NOMO-1 (cell line): Measurements from ENCODE around the gene MMP15.
"Not testable (repeated sequence)": the region's sequence is repeated elsewhere in the genome, so short reads cannot be mapped to it uniquely, and the experiment has no call there.

Experiments used
- DNase-seq, 2 experiments: peaks; one replicate each; lab custom pipeline; 2025; ENCODE audit not compliant: unreplicated experiment in 2 of 2; lab: John Stamatoyannopoulos, UW

Gene MMP15

DNA sequence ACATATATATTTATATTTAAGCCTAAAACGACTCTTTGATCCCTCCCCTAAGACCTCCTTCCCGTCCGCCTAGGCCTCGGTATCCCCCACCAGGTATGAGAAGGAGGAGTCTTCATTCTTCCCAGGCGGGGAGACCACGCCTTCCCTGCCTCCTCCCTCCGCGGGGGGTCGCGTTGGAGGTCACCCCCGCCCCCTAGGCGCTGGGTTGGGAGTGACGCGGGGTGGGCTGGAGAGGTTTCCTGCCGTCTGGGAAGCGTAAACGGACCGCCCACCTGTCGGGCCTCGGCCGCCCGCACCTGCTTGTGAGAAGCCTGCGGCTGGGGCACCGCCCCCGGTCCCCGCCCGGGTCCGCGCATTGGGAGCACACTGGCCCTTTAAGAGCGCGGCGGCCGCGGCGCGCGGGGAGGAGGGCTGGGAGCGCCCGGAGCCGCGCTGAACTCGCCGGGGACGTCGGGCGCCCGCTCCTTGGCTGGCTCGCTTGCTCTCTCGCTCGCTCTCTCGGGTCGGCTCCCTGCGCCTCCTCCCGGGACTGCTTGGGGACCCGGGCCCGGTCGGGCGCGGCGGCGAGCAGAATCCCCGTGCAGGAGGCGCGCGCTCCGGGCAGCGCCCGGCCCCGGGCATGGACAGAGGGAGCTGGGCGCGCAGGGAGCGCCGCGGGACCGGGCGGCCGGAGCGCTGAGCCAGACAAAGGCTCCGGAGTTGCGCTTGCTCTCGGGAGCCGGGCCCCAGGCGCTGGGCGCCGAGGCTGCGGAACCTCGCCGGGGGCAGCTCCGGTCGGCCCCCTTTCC is at the start of gene MMP15:
Gene MMP15, plus strand, starts transcription at position 404 of the 788 bp plus-strand sequence. CDS start 597 bp downstream, outside the sequence.
- DNase-seq = peak; percentile 46 to 67

GRCh38 chr16:57976331-57976796 is 49.2 kb upstream of the MMP15 start:
- DNase-seq = no peak

- no peak for DNase-seq
These were observed 48.0 kb upstream of the MMP15 start for GRCh38 chr16:57977418-57978069.

DNA sequence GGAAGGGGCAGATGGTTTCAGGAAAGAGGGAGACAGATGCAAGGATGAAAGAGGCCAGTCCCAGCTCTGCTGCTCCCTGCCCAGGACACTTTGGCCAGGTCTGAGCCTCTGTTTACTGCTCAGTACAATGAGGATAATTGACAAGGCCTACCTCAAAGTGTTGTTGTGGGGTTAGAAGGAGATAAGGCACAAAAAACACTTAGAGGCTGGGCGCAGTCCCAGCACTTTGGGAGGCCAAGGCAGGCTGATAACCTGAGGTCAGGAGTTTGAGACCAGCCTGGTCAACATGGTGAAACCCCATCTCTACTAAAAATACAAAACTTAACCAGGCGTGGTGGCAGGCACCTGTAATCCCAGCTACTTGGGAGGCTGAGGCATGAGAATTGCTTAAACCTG is 47.5 kb upstream of the MMP15 start:
- not testable (repeated sequence) for DNase-seq

- DNase-seq = no peak
These were observed 46.5 kb upstream of the MMP15 start for GRCh38 chr16:57979006-57979585.

- no peak for DNase-seq
These were observed 43.9 kb upstream of the MMP15 start for GRCh38 chr16:57981636-57982035.

GRCh38 chr16:57982385-57982784 is 43.2 kb upstream of the MMP15 start:
- DNase-seq = no peak

DNA sequence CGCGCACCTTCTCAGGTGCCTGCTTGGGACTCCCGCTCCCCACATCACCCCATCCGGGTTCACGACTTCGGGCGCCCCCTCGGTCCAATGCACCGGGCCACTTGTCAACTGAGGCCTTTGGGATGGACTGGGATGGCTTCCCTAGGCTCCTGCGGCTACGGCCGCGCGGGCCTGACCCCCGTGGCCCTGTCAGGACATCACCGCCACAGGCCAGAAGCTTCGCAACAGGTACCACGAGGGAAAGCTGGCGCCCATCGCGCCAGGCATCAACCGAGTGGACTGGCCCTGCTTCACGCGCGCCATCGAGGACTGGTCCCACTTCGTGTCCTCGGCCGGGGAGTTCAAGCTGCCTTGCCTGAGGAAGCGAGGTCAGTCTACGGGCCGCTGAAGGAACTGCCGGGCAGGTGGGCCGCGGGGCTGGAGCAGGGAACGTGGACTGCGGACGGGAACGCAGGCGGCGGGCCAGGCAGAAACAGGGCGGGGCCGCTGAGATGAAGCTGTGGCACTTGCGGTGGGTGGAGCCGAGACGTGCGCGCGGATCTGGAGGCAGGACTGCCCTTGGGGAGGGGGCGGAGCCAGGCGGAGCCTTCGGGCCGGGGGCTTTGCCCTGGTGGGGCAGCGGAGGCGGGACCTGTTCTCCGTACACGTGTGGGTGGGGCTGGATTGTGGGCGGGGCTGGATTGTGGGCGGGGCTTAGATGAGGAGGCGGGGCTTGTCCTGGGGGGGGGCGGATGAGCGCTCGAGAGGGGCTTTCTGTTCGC is 40.9 kb upstream of the MMP15 start:
- peak; percentile 20 to 52 for DNase-seq

- DNase-seq = no peak
These were observed 40.1 kb upstream of the MMP15 start for GRCh38 chr16:57985204-57986181.

- DNase-seq = no peak
These were observed 39.4 kb upstream of the MMP15 start for GRCh38 chr16:57986196-57986595.

DNA sequence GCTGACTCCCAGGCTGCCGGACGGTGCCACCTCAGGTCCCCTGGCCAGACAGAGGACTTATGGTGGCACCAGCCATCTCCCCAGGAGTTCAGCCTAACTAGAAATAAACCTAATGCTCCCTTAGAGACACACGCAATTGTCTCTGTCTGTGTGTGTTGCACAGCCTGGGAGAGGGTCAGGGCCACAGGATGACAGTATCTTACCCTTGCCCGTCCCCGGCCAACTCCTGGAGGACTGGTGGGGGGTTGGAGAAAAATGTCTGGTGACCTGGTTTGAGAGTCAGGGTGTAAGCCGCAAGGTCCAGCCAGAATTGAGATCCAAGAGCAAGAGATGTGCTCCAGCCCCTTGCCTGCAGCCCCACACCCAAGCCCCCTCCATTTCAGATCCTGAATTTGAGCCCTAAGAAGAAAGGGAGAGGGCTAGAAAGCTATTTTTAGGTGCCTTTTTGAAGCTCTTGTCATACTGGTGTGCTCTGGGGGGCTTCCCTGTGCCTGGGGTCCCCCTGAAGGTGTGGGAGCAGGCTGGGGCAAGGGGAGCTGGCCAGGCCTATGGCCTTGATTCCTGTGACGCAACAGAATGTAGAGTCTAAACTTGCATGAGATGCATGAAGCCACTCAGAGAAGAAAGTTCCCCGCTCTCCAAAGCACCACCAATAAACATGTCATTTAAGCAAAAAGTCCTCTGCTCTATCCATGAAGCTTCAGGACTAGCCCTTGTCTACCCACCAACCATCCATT is 37.9 kb upstream of the MMP15 start:
- no peak for DNase-seq

GRCh38 chr16:57988929-57989328 is 36.6 kb upstream of the MMP15 start:
- DNase-seq = no peak

DNA sequence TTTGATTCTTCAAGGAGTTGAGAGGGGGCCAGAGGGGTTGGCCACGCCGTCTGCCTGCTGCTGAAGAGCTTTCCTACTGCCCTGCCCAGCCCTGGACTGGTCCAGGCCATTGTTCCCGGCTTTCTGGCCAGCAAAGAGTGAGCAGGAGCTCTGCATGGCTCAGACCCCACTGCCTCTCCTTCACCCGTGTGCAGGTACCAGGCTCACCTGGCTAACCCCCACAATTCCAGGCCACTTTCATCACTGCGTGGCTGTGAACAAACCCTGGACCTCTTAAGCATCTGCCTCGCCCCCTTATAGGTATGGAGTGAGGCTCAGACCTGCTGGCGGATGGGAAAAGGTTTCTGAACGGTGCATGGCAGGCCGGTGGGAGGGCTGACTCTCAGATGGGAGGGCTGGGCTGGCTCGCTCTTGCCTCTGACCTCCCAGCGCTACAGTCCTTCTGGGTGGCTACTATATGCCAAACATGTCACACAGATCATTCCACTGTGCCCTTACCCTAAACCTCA is 33.9 kb upstream of the MMP15 start:
- no peak for DNase-seq

DNA sequence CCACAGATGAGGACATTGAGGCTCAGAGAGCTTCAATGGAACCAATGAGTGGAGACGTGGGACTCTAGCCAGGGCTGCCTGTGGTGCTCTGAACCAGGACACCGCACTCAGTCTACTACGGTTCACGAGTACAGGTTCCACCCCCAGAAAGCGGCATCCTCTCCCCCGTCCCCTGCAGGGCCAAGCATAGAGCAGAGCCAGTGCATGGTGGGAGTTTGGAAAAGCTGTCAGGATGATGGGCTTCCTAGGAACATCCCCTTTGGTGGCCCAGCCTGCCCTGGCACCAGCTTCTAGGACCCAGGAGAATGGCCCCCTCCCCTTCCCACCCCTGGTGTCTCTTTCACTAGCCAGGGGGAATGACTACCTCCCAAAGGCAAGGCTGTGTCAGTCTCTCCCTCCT is 33.5 kb upstream of the MMP15 start:
- DNase-seq = no peak

- DNase-seq = no peak
These were observed 32.1 kb upstream of the MMP15 start for GRCh38 chr16:57993438-57993837.

GRCh38 chr16:57993897-57994296 is 31.7 kb upstream of the MMP15 start:
- no peak for DNase-seq

GRCh38 chr16:57994361-57994760 is 31.2 kb upstream of the MMP15 start:
- DNase-seq = no peak

DNA sequence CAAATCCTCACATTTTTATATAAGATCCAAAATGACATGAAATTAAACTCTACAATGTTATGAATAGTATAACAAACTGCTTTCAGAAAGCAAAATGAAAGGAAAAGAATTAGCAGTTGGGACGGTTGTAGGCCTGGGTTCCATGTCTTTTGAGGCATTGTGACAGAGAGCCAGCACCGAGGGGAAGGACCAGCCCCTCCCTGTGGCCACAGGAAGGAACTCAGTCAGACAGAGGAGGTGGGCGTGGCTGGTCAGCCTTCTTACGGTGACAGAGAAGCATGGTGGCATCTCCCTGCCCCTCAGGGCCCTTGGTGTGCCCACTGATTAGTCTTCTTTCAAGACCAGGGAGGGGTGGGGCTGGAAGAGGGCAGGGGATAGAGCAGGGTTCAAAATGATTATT is 30.8 kb upstream of the MMP15 start:
- peak; percentile 76 to 80 for DNase-seq
